ENCODE measurements around the gene DGKI. TPM values are rescaled to one million over a fixed set of nuclear protein-coding genes. Genes with fewer than 3 reads are reported as not detected.

The DGKI gene
- total RNA-seq, 2 donors from 2014 or later = 17.8 to 18.2 TPM

Other genes starting within 250 kb of the DGKI start
- 10 to 100 TPM; 49.4 to 55.1 TPM for gene CREB3L2, start 155.1 kb upstream of the DGKI start, total RNA-seq
- gene AKR1D1, start 229.5 kb upstream of the DGKI start, total RNA-seq = not detected